Activated CD4-positive, alpha-beta T cell treated with anti-CD3 and anti-CD28 coated beads for 4 hours (primary cell): ENCODE data around the gene PXDN.

ENCODE experiments used
- DNase-seq, 2 donors: peaks; one replicate each; pipeline ENCODE4 v3.0.0-alpha.2; 2020

The PXDN gene

DNA sequence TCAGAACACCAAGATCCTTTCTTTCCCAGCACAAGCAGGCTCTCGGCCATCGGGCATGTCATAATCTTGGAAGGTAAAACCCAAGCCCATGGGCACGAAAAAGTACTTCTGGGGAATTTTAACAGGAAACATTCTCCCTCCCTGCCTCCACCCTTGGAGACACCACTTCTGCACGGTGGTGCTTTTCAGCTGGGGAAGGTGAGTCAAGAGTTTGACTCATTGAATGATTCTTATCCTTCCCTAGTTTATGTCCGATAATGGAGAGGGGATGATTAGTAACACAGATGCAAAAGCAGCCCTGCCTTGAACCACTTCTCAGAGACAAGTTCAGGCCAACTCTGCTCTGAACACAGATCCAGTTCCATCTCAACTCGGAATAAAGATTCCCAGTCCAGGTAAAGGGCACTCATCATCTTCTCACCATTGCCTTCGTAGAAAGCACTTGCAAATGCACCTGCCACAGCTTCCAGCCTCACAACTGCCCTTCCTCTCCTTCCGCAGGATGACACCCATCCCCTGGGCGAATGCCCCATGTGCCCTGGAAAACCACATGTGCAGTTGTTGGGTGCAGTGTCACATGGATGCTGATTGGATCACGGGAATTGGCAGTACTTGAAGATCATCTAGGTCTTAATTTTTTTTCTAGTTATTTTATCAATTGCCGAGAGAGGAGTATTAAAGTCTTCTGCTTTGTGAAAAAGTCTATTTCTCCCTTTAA lies 136.2 kb downstream of the PXDN start:
- no peak for DNase-seq

DNA sequence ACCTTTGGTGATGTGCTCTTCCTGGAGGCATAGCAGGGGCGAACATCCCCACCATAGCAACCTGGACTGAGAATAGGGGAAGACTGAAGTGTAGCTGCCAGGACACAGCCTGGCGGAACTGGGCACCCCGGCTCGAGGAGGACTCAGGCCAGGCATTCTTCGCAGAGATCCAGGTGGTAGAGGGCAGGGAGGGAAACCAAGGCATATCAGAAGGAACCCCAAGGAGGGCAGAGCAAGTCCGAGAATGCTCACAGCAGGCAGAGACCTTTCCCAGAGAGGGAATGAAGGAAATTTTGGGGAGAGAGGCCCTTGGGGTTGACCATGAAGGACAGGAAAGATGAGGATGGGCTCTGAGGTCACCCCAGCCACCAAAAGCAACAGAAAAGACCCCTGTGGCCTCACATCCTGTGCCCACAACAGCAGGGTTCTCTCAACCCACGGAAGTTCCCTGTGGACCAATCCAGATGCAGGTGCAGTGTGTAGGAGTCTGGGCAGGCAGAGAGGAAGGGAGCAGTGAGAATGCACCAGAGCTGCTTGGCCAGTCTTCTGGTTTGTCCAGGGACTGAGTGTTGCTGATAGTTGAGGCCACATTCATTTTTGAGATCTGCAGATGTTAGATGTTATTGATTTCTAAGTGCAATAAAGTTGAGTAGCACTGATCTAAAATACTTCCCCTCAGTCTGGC lies 136.9 kb downstream of the PXDN start:
- no peak for DNase-seq

- DNase-seq: no peak
Measured at GRCh38 chr2:1606421-1607235, 137.7 kb downstream of the PXDN start.

- no peak for DNase-seq
Measured at GRCh38 chr2:1606046-1606400, 138.3 kb downstream of the PXDN start.

GRCh38 chr2:1605102-1606045 lies 138.9 kb downstream of the PXDN start:
- DNase-seq: no peak

GRCh38 chr2:1603521-1603920 lies 140.8 kb downstream of the PXDN start:
- no peak for DNase-seq

DNA sequence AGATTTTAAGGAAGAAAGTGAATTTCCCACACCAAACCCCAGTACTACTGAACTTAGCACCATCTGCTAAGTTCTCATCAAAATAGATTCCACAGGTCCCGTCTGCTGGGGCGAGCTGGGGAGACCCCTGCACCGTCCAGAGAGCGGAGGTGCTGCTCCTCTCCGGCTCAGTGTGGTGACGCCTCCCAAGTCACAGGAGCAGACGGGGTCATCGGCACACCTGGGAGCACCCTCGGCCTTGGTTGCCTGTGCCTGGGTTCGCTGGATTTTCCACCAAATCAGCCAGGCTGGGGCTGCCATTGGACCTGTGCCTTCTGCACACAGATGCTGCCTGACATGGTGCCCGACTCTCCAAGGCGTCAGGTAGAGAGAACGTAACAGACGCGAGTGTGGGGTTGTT lies 141.3 kb downstream of the PXDN start:
- DNase-seq: no peak

DNA sequence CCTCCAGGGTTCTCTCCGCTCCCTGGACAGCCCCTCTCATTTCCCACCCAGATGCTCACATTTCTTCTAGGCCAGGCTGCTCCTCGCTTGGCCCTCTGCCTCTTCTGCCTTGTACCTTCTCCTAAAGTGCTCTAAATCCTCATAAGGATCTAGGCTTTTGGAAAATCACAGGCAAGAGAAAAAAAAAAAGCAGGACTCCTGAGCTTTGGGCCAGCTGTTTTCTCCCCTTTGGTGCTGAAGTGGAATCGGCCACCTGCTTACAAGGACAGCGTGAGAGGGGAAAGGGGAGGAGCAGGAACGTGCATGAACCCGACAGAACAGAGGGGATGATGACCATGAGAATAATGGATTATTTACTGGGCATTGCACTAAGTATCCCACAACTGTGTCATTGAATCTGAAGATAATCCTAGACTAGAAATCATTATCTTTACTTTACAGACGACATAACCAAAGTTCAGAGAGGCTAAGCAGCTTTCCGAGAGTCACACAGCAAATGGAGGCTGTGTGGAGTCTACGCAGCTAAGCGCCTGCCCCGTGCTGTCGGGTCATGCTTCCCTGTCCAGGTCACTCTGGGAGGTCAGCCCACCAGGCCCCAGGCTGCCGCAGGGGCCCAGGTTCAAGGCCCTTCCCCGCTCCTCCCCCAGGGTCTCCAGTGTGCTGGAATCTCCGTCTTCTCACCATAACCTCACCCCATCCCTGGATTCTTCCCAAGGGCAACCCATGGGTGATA lies 141.9 kb downstream of the PXDN start:
- no peak for DNase-seq

DNA sequence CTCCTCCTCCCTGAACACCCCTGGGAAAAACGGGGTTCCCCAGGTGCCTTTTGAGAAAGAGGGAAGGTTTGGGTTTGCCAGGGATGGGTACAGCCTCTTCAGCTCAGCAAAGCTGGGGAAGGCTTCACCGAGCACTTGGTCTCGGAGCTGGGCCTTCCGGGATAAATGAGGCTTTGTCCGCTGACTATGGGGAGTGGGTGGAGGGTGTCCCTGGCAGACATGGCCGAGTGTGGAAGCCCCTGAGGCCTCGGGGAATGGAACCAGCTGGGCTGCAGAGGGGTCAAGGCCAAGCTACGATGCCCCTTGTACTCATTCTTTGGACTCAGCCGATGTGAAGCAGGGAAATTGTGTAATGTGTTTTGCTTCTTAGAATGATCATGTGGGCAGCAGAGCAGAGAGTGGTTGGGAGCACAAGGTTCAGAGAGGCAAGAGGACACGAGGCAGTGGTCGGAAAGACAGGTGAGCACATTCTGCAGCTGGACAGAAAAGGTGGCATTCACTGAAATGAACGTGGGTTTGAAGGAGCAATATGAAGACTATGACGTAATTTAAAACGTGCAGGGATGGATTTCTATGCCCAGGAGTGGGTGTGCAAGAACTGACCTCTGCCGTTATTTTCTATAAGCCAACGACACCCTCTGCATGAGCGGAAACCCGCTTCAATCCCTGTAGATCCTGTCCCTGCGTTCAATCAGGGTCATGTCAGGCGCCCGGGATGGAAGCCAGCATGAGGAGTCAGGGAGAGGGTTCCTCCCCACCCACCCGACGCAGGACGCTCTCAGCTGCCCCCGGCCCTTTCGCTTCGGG lies 142.6 kb downstream of the PXDN start:
- no peak for DNase-seq

GRCh38 chr2:1601067-1601412 lies 143.3 kb downstream of the PXDN start:
- DNase-seq: no peak

GRCh38 chr2:1600191-1601066 lies 143.9 kb downstream of the PXDN start:
- DNase-seq: no peak

DNA sequence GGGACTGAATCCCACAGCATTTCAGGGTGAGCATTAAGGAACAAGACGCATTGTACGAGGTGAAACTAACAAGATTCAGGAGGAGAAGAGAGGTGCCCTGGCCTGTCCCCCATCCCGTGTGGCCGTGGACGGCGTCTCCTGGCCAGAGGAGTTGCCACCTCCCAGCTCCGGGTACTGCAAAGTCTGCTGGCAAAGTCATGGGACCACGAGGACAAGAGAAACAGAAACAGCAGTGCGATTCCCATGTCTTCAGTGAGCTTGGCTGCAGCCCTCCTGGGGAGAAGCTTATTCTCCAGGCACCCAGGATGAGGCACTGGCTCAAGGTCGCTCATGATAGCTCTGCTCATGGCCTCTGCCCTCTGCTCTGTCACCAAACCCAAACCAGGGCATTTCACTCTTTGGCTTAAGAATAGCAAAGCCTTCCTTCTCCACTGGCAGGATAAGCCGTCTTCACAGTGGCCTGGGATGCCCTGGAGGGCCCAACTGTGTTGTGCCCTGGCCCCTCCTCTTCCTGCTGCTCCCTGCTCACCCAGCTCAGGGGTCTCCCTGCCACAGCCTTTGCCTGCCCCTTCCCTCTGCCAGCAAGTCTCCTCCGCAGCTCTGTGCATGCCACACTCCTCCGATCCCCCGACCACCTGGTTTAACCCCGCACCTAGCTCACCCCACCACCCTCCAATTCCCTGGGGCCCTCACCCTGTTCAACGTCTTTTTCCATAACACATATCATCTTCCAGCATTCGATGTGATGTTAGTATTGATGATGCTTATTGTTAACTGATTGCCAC lies 144.8 kb downstream of the PXDN start:
- DNase-seq: no peak

DNA sequence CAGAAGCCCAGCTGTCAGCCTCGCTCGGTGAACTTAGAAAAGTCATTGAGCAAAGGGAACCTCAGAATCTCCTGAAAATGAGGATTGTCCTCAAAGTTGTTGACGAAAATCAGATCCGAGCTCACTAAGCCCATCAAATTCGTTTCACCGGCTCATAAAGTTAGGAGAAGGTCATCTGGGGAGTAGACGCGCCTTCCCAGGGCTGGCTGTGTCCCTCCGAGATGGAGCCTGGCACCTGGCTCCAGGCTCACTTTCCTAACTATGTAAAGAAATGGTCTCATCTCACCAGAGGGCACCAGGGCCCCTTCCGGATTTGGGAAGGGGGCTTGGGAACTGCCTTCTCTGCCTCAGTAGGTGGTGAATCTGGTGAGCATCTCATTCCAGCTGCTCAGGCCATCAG lies 145.5 kb downstream of the PXDN start:
- DNase-seq: no peak

DNA sequence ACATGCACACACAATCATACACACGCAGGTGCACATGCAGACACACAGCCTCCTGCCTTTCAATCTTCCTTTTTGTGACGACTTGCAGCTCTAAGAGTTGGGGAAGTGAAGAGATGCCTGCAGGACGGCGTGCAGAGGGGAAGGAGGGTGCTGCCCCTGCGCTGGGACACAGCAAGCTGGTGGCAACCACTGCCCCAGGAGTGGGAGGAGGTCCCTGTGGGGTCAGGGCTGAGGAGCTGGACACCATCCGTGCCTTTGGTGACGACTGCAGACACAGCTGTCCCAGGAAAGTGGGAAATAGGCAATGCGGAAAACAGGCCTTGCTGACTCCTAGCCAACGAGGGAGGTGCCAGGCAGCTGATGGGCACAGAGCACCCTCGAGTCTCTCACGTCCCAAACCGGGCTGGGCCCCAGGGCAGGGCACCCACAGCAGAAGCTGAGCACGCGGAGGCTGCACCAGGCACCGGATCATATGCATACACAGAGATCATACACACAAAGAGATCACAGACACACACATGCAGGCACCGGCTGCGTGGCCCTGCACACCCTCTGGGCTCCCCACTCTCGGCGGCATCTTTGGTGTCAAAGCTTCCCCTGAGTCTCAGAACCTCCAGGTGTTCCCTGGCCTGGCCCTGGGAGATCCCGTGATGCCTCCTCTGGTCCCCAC lies 146.1 kb downstream of the PXDN start:
- no peak for DNase-seq

DNA sequence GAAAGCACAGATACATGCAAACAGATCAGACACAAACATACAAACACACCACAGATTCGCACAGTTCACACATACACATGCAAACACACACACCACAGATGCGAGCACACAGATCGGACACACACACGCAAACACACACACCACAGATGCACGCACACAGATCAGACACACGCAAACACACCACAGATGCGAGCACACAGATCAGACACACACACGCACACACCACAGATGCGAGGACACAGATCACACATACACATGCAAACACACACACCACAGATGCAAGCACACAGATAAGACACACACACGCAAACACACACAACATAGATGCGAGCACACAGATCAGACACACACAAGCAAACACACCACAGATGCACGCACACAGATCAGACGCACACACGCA lies 149.0 kb downstream of the PXDN start:
- DNase-seq: no peak

DNA sequence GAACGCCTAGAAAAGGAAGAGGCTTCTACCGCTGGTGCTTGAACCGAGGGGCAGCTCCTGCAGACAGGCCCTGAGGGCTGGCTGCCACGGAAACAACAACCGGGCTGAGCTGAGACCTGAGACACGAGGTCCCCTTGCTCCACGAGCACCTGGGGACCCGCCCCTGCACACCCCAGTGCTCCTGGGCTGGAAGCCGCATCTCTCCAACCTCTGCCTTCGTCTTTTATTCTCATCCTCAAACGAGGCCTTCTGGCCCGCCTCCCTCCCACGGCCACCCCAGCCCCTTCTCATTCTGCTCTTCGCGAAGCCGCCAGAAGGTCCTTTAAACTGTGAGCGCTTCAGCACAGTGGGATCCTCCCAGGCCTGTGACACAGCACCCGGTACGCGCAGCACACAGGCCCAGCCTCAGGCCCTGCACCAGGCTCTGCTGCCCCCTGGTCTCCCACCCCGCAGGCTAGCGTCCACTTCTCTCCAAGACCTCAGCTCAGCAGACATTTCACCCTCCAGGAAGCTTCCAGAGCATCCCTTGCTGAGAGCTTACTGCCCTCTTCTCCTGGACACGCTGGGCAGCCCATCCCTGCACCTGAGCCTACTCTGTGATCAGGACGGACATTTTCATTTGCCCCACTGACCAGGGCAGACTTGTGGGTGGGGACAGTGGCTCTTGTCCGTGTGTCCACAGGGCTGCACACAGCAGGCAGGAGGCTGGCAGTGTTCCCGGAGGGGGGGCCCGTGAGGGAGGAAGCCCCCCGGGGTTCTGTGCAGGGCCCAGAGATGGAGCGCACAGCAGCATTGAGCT lies 149.7 kb downstream of the PXDN start:
- DNase-seq: no peak

GRCh38 chr2:1594123-1594372 lies 150.3 kb downstream of the PXDN start:
- no peak for DNase-seq

- no peak for DNase-seq
Measured at GRCh38 chr2:1593371-1594122, 150.8 kb downstream of the PXDN start.
